Measurements from ENCODE around the gene EBI3. TPM values are rescaled to one million over a fixed set of nuclear protein-coding genes. Genes with fewer than 3 reads are reported as not detected.
A peak's percentile ranks its signal among the peaks of the same experiment; 100 is the strongest.
"Not testable (repeated sequence)": the region's sequence is repeated elsewhere in the genome, so short reads cannot be mapped to it uniquely, and the experiment has no call there.

Gene EBI3
- polyA plus RNA-seq, 1 donor: 0.35 TPM

- DNase-seq: no peak
Observed at GRCh38 chr19:4278010-4278409, 48.7 kb downstream of the EBI3 start.

DNA sequence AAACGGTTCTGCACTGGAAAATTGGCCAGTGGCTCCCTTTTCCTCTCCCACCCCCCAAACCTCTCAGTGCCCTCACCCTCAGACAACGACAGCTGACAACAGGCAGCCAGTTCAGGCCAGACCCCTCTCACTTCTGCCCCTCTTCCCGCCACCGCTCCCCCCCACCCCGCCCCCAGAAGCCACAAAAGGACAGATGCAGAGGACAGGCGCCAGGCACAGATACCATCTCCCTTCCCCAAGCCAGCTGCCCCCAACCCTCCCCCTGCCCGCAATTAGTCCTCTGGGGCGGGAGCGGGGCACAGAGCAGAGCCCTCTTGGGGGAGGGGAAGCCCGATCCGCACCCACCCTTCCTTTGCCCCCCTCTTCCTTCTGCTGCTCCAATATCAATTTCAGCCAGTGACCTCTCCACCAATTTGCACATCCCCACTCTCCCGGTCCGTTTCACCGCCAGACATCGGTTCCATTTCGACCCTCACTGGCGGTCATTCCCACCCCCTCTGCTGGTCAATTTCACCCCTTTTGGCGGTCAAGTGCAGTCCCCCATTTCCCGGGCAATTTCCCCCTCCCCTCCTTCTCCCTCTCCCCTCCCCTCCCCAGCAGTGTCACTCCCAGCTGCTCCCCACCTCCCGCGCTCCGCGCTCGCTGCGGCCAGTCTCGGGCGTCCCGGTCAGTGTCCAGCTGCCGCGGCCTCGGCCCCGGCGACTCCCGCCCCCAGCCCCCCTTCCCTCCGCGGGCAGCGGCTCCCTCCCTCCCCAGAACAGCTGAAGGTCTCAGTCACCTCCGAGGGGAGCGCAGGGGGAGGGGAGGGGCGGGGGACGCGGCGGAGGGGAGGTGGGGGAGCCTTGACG lies 49.3 kb downstream of the EBI3 start, which contains the start of gene SHD:
SHD (plus strand) TSS at position 848 of the 848 bp plus-strand sequence. CDS start 798 bp downstream, outside the sequence.
- DNase-seq: peak; percentile 31

- no peak for DNase-seq
Observed at GRCh38 chr19:4279267-4279529, 49.9 kb downstream of the EBI3 start.

DNA sequence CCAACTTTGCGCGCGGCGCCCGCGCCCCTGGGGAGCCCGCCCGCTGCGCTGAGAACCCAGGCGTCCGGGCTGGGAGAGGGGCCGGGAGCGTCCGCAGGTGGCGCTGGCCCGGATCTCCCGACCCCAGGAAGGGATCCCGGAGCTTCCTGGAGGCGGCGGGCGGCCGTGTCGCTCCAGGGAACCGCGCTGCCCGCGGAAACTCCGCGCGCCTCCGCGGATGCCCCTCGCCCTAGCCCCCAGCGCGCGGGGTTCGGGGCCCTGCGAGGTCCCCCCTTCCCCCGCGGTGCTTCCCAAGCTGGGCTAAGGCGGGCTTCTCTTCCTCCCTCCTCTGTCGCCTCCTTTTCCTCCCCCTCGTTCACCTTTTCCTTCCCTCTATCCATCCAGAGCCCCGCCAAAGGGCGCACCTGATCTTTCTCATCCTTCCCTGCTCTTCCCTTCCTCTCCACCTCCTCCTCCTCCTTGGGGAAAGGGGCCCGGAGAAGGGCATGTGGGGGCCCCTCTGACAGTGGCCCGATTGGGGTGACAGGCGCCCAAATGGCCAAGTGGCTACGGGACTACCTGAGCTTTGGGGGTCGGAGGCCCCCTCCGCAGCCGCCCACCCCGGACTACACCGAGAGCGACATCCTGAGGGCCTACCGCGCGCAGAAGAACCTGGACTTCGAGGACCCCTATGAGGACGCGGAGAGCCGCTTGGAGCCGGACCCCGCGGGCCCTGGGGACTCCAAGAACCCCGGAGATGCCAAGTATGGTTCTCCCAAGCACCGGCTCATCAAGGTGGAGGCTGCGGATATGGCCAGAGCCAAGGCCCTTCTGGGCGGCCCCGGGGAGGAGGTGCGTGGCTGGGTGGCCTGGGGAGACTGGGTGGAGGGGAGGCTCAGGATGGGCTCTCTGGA lies 50.5 kb downstream of the EBI3 start:
- DNase-seq: no peak

DNA sequence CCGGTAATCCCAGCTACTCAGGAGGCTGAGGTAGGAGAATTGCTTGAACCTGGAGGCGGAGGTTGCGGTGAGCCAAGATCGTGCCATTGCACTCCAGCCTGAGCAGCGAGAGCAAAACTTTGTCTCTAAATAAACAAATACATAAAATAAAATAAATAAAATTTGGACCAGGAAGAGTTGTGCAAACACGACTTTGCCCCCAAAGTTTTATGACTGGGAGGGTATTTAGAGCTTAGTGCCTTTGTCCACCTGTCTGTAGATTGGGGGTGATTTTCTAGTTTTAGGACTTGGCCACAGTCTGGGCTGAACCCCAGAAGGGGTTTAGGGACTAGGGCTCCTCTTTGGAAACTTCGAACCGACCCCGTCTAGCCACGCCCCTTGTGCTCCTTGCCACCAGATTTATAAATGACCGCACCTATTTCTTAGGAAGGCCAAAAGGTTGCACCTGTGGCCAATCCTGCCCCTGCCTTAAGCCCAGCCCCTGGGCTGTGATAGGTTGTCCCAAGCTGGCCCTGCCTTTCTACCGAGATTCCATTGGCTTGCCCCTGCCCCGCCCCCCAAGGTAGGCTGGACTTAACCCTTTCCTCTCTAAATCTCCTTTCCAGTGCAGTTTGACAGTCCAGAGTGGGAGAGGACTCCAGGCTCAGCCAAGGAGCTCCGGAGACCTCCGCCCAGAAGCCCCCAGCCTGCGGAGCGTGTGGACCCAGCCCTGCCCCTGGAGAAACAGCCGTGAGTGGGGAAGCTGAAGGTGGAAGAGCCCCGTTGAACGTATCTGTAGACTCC lies 55.0 kb downstream of the EBI3 start:
- no peak for DNase-seq

GRCh38 chr19:4284974-4285373 lies 55.7 kb downstream of the EBI3 start:
- DNase-seq: no peak

- DNase-seq: not testable (repeated sequence)
Observed at GRCh38 chr19:4286141-4286540, 56.8 kb downstream of the EBI3 start.

Other genes with a start within 250 kb of the EBI3 start
- 1,435 TPM for gene EEF2, start 244.1 kb upstream of the EBI3 start, polyA plus RNA-seq (ENCODE audit: insufficient read length)
- 32.6 TPM for gene PIAS4, start 221.8 kb upstream of the EBI3 start, polyA plus RNA-seq (ENCODE audit: insufficient read length)
- 7.9 TPM for gene ZBTB7A, start 162.6 kb upstream of the EBI3 start, polyA plus RNA-seq (ENCODE audit: insufficient read length)
- gene MAP2K2, start 105.4 kb upstream of the EBI3 start, polyA plus RNA-seq (ENCODE audit: insufficient read length): 92.7 TPM
- 1.00 TPM for gene CREB3L3, start 75.9 kb upstream of the EBI3 start, polyA plus RNA-seq (ENCODE audit: insufficient read length)
- gene SIRT6, start 47.0 kb upstream of the EBI3 start, polyA plus RNA-seq (ENCODE audit: insufficient read length): 16.3 TPM
- gene ANKRD24, start 46.8 kb upstream of the EBI3 start, polyA plus RNA-seq (ENCODE audit: insufficient read length): 1.4 TPM
- gene YJU2, start 17.6 kb downstream of the EBI3 start, polyA plus RNA-seq (ENCODE audit: insufficient read length): 16.6 TPM
- 2.4 TPM for gene SHD, start 49.7 kb downstream of the EBI3 start, polyA plus RNA-seq (ENCODE audit: insufficient read length)
- gene TMIGD2, start 72.9 kb downstream of the EBI3 start, polyA plus RNA-seq (ENCODE audit: insufficient read length): 0.42 TPM
- 7.2 TPM for gene FSD1, start 75.1 kb downstream of the EBI3 start, polyA plus RNA-seq (ENCODE audit: insufficient read length)
- gene STAP2, start 109.3 kb downstream of the EBI3 start, polyA plus RNA-seq (ENCODE audit: insufficient read length): 23.3 TPM
- gene MPND, start 114.0 kb downstream of the EBI3 start, polyA plus RNA-seq (ENCODE audit: insufficient read length): 23.2 TPM
- 54.0 TPM for gene SH3GL1, start 171.0 kb downstream of the EBI3 start, polyA plus RNA-seq (ENCODE audit: insufficient read length)
- 33.5 TPM for gene CHAF1A, start 173.1 kb downstream of the EBI3 start, polyA plus RNA-seq (ENCODE audit: insufficient read length)
- 90.3 TPM for gene UBXN6, start 228.3 kb downstream of the EBI3 start, polyA plus RNA-seq (ENCODE audit: insufficient read length)
- gene HDGFL2, start 242.8 kb downstream of the EBI3 start, polyA plus RNA-seq (ENCODE audit: insufficient read length): 58.8 TPM

Data from left kidney (tissue), 2 donors.